Common myeloid progenitor, CD34-positive (primary cell): ENCODE data around the gene CUEDC1.

Experiments
- CTCF ChIA-PET: fragments of 350-600 bp; sonication (Branson Sonifier 250); formaldehyde crosslinking; loops from one replicate; lab custom pipeline; 2021; ENCODE audit warnings: antibody characterized with exemption; lab: Charles Lee
- POLR2A ChIA-PET: fragments of 350-600 bp; sonication (Branson Sonifier 250); formaldehyde crosslinking; loops from one replicate; lab custom pipeline; 2021; ENCODE audit warnings: antibody characterized with exemption; lab: Charles Lee
- DNase-seq, 3 donors: peaks; one replicate each; pipeline versions ENCODE4 v3.0.0 to v3.0.0-alpha.2; 2013
- H3K27ac ChIP-seq, 2 experiments: 1 replicate in 1 of 2; 2 replicates in 1 of 2; pipeline ENCODE4 v1.7.0; 2013; ENCODE audit warnings: inconsistent platforms in 2 of 2, low read length in 2 of 2, mild to moderate bottlenecking in 2 of 2, low read depth in 1 of 2, moderate library complexity in 1 of 2; ENCODE audit not compliant: severe bottlenecking in 2 of 2, insufficient read depth in 1 of 2, poor library complexity in 1 of 2
- H3K27me3 ChIP-seq, 5 experiments: replicated peaks in 2 of 5; 1 replicate in 3 of 5; 2 replicates in 2 of 5; pipeline versions ENCODE4 v1.6.1 to v1.7.0; 2013; ENCODE audit warnings: low read length in 4 of 5, mild to moderate bottlenecking in 2 of 5, moderate library complexity in 2 of 5, inconsistent platforms in 1 of 5; ENCODE audit not compliant: insufficient read depth in 5 of 5, control insufficient read depth in 4 of 5
- H3K36me3 ChIP-seq, 4 experiments: 1 replicate in 2 of 4; 2 replicates in 2 of 4; pipeline versions ENCODE4 v1.6.1 to v1.7.0; 2013; ENCODE audit warnings: low read length in 3 of 4, control low read depth in 1 of 4, mild to moderate bottlenecking in 1 of 4; ENCODE audit not compliant: control insufficient read depth in 4 of 4, insufficient read depth in 4 of 4
- H3K4me1 ChIP-seq, 4 experiments: 1 replicate in 3 of 4; 2 replicates in 1 of 4; pipeline versions ENCODE4 v1.6.1 to v1.7.1; 2013; ENCODE audit warnings: low read length in 3 of 4, mild to moderate bottlenecking in 3 of 4, control low read depth in 1 of 4, inconsistent platforms in 1 of 4, moderate library complexity in 1 of 4; ENCODE audit not compliant: control insufficient read depth in 4 of 4, insufficient read depth in 4 of 4; ENCODE audit errors: control extremely low read depth in 1 of 4
- H3K4me3 ChIP-seq, 7 experiments: 1 replicate in 4 of 7; 2 replicates in 3 of 7; pipeline versions ENCODE4 v1.5.1 to v1.7.0; 2013; ENCODE audit warnings: mild to moderate bottlenecking in 7 of 7, low read length in 6 of 7, moderate library complexity in 6 of 7, inconsistent platforms in 2 of 7, low read depth in 2 of 7, control low read depth in 1 of 7; ENCODE audit not compliant: insufficient read depth in 4 of 7, control insufficient read depth in 1 of 7; ENCODE audit errors: extremely low read depth in 1 of 7
- H3K9me3 ChIP-seq, 5 experiments: 1 replicate in 4 of 5; 2 replicates in 1 of 5; pipeline versions ENCODE4 v1.6.1 to v1.7.1; 2013; ENCODE audit warnings: low read length in 4 of 5, mild to moderate bottlenecking in 2 of 5, inconsistent platforms in 1 of 5, low read depth in 1 of 5, moderate library complexity in 1 of 5; ENCODE audit not compliant: control insufficient read depth in 4 of 5, insufficient read depth in 2 of 5; ENCODE audit errors: control extremely low read depth in 1 of 5
- WGBS: methylation state at CpG from one replicate; pipeline ENCODE4 v1.1.5; 2013; ENCODE audit not compliant: insufficient coverage; 5-methylcytosine and 5-hydroxymethylcytosine counted together

The CUEDC1 gene

DNA sequence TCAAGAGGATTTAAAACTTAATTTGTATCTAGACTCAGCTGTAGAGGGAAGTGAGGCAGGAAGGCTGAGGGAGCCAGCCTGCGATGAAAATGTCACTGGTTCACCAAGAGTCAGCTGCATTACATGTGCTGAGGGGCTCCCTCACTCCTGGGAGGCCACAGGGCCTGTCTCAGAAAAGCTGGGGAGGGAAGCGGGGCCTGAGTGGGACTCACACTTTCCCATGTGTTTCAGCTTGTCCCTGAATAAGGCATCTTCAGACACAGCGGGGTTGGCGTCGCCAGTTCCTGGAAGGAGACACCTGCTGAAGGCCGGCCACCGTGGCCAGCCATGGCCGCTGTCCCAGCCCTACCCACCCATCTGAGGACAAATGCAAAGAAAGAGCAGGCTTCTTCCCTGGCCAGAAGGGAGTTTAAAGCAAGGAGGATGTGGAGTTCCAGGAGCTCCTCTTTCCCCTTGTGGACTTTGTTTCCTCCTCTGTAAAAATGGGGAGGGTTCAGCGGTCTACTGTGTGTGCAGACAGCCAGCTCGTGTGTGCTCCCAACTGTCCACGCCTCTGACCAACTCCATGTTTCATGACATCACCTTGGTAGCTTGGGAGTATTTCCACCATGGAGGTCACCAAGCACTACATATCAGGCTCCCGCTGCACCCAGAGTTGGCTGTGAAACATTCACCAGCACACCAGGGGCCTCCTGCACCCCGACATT is 86.1 kb downstream of the CUEDC1 start:
- Histone ChIP-seq H3K9me3 (no peaks in the 10 kb centered on the region), H3K27me3 (no peaks in the 10 kb centered on the region), H3K36me3 (no peaks in the 10 kb centered on the region), H3K4me3 (peak overlapping the region in 1 of 7 experiments; percentile 4), H3K27ac (peak overlapping the region; percentile 64 to 79), H3K4me1 (peaks cover 12 to 83% (median 80%) of the 10 kb centered on the region in 4 experiments)
- ChIA-PET POLR2A (interaction anchor here (0.5 to 1.4 kb wide), 6 partner anchors 8 to 748 kb away, joined by 3 to 4 read pairs (median 4); partner anchors contain the start of genes MRPS23 and VEZF1), CTCF (interaction anchor here (0.8 to 21.3 kb wide), 12 partner anchors 5 to 286 kb away, joined by 3 to 252 read pairs (median 7); partner anchors contain the start of gene MRPS23)
- DNase-seq, result no peak
- WGBS, result 60% methylated on average over 13 of the region's 13 CpGs

DNA sequence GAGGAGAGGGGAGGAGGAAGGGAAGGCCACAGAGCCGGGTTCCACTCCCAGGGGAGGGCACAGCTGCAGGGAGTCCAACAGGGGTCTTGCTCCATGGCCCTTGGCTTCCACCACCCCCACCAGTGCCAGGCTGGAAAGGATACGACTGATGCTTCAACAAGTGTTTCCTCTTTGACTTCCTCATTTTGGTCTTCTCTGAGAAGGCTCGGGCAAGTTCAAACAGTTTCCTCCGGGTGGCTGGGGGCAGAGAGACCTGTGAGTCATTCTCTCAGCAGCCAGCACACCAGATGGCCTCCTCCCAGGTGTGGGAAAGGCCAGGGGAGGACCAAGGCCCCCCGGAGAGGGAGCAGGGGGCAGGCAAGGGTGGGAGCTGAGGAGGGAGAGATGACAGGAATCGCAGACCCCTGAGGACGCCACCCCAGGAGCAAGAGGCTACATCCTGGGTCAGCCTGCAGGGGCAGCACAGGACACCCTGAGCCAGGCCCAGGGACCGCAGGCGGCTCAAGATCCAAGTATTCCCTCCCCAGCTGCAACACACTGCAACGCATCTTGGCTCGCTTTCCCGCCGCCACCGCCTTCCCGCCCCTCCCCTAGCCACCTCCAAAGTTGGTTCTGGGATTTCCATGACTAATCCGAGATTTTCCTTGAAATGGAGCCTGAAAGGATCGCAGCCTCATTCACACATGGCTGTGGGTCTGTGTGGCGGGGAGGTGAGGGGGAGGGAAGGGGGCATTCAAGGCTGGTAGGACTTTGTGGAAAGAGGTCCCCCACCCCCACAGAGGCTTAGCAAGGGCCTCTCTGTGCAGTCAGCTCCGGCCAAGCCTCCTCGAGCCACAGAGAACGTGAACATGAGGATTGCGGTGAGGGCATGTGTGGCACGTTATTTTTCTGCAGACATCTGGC is 87.0 kb downstream of the CUEDC1 start:
- DNase-seq, result peak; percentile 94 to 99 (median 99)
- Histone ChIP-seq H3K9me3 (no peaks in the 10 kb centered on the region), H3K27ac (peak overlapping the region; percentile 64 to 79), H3K27me3 (no peaks in the 10 kb centered on the region), H3K4me1 (peaks cover 6 to 75% (median 72%) of the 10 kb centered on the region in 4 experiments), H3K36me3 (no peaks in the 10 kb centered on the region), H3K4me3 (peak overlapping the region in 3 of 7 experiments; percentile 8 to 39 (median 17))
- 11% methylated on average over 14 of the region's 23 CpGs for WGBS
- ChIA-PET CTCF (interaction anchor here (0.6 to 21.3 kb wide), 16 partner anchors 5 to 287 kb away, joined by 3 to 252 read pairs (median 4); partner anchors contain the start of gene MRPS23), POLR2A (interaction anchor here (0.5 to 1.1 kb wide), 7 partner anchors 12 to 747 kb away, joined by 3 to 4 read pairs (median 3); partner anchors contain the start of genes MRPS23 and VEZF1)

DNA sequence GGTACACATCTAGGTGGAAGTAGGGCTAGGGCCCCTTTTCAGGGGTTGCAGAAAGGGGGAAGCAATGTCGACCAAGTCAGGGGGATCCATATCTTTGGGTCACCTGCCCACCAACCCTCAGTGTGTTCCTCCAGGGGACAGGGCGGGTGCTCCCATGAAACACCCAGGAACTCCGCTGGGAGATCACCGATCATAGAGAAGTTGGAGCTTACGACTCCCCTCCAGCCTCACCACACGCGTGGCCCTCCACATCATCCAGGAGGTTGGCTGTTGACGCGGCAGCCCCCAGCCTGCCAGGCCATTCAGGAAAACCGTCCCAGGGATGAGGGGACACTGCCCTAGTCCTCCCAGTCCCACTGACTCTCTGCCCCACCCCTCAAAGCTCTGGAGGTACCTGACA is 88.1 kb downstream of the CUEDC1 start:
- POLR2A ChIA-PET, result interaction anchor here (1.0 kb wide), 1 partner anchor 104 kb away, joined by 3 read pairs; no protein-coding TSS in a partner anchor
- 96% methylated on average over 9 of the region's 10 CpGs for WGBS
- H3K4me3 ChIP-seq, result no peak overlapping the region

GRCh38 chr17:57866723-57867122 is 88.5 kb downstream of the CUEDC1 start:
- H3K4me3 ChIP-seq, result no peak overlapping the region
- peaks cover 6 to 67% (median 65%) of the 10 kb centered on the region in 4 experiments for H3K4me1 ChIP-seq
- no peaks in the 10 kb centered on the region for H3K9me3 ChIP-seq
- no peak overlapping the region for H3K27ac ChIP-seq
- ChIA-PET CTCF (interaction anchor here (1.0 to 21.3 kb wide), 8 partner anchors 7 to 132 kb away, joined by 3 to 252 read pairs (median 22); partner anchors contain the start of gene MRPS23), POLR2A (interaction anchor here (1.0 kb wide), 1 partner anchor 105 kb away, joined by 3 read pairs; no protein-coding TSS in a partner anchor)
- WGBS, result 100% methylated on average over 3 of the region's 5 CpGs
- H3K36me3 ChIP-seq, result no peaks in the 10 kb centered on the region
- no peak for DNase-seq
- H3K27me3 ChIP-seq, result peaks cover 0 to 8% (median 2%) of the 10 kb centered on the region in 5 experiments

More for the DNA sequence above, 88.1 kb downstream of the CUEDC1 start:
- no peak for DNase-seq
- Histone ChIP-seq H3K27ac (peak overlapping the region in 1 of 2 experiments; percentile 6), H3K27me3 (peaks cover 0 to 5% (median under 1%) of the 10 kb centered on the region in 5 experiments), H3K9me3 (no peaks in the 10 kb centered on the region), H3K4me1 (peaks cover 6 to 67% (median 64%) of the 10 kb centered on the region in 4 experiments), H3K36me3 (no peaks in the 10 kb centered on the region)
- CTCF ChIA-PET, result interaction anchor here (0.6 to 21.3 kb wide), 9 partner anchors 7 to 135 kb away, joined by 3 to 252 read pairs (median 14); partner anchors contain the start of gene MRPS23

- Histone ChIP-seq H3K4me1 (peaks cover 6 to 67% (median 66%) of the 10 kb centered on the region in 4 experiments), H3K9me3 (no peaks in the 10 kb centered on the region), H3K27ac (no peak overlapping the region), H3K36me3 (no peaks in the 10 kb centered on the region), H3K4me3 (no peak overlapping the region), H3K27me3 (peaks cover 0 to 8% (median 2%) of the 10 kb centered on the region in 5 experiments)
- no peak for DNase-seq
- CTCF ChIA-PET, result interaction anchor here (1.0 to 21.3 kb wide), 7 partner anchors 6 to 133 kb away, joined by 3 to 252 read pairs (median 29); partner anchors contain the start of gene MRPS23
- WGBS, result 96% methylated on average over 10 of the region's 10 CpGs
- POLR2A ChIA-PET, result no interaction called here
These were observed 88.9 kb downstream of the CUEDC1 start for GRCh38 chr17:57866319-57866718.

GRCh38 chr17:57864273-57864672 is 90.9 kb downstream of the CUEDC1 start:
- H3K27ac ChIP-seq, result no peak overlapping the region
- H3K36me3 ChIP-seq, result no peaks in the 10 kb centered on the region
- WGBS, result 99% methylated on average over 8 of the region's 8 CpGs
- H3K27me3 ChIP-seq, result peaks cover 0 to 8% (median 2%) of the 10 kb centered on the region in 5 experiments
- H3K9me3 ChIP-seq, result no peaks in the 10 kb centered on the region
- no peak for DNase-seq
- H3K4me1 ChIP-seq, result peaks cover 9 to 63% (median 60%) of the 10 kb centered on the region in 4 experiments
- POLR2A ChIA-PET, result no interaction called here
- H3K4me3 ChIP-seq, result no peak overlapping the region
- CTCF ChIA-PET, result interaction anchor here (17.8 to 21.3 kb wide), 2 partner anchors 9 to 132 kb away, joined by 252 to 443 read pairs; partner anchors contain the start of gene VEZF1
